Measurements from ENCODE around the gene UNK. TPM values are rescaled to one million over a fixed set of nuclear protein-coding genes. Genes with fewer than 3 reads are reported as not detected.

The UNK gene
- total RNA-seq, 1 experiment from 2014 or later: 35.4 TPM

GRCh38 chr17:75855310-75856061 lies 70.9 kb downstream of the UNK start, which contains the start of gene WBP2 (continued):
- TF ChIP-seq CTCF (IDR thresholded peaks at IDR 0.05) (no peak), ZNF532 (CRISPR knock-in tag; IDR thresholded peaks at IDR 0.05; ENCODE audit: borderline replicate concordance) (no peak), MLX (CRISPR knock-in tag; IDR thresholded peaks at IDR 0.05) (no peak), HMGA2 (CRISPR knock-in tag; IDR thresholded peaks at IDR 0.05) (0 out of 2 replicates have a peak, but pooled peaks have one; percentile 8), E2F1 (CRISPR knock-in tag; IDR thresholded peaks at IDR 0.05) (no peak), NFYB (CRISPR knock-in tag; conservative IDR thresholded peaks at IDR 0.05; ENCODE audit: low read depth) (peak; percentile 74), FOXP4 (CRISPR knock-in tag; IDR thresholded peaks at IDR 0.05) (peak; percentile 67; the same call in 1 of the 2 replicates), ELF4 (CRISPR knock-in tag; IDR thresholded peaks at IDR 0.05; ENCODE audit: low read depth) (no peak), ZNF416 (CRISPR knock-in tag; IDR thresholded peaks at IDR 0.05) (no peak), ZMAT4 (CRISPR knock-in tag; IDR thresholded peaks at IDR 0.05) (no peak), FOXP1 (CRISPR knock-in tag; IDR thresholded peaks at IDR 0.05; ENCODE audit: borderline replicate concordance) (peak; percentile 73), TEAD1 (CRISPR knock-in tag; IDR thresholded peaks at IDR 0.05) (peak; percentile 64; the same call in 1 of the 2 replicates), GTF2I (CRISPR knock-in tag; conservative IDR thresholded peaks at IDR 0.05) (no peak), CREB1 (CRISPR knock-in tag; IDR thresholded peaks at IDR 0.05) (no peak), PREB (CRISPR knock-in tag; IDR thresholded peaks at IDR 0.05; ENCODE audit: borderline replicate concordance) (no peak), E2F4 (CRISPR knock-in tag; IDR thresholded peaks at IDR 0.05; ENCODE audit: borderline replicate concordance, low read depth) (no peak), ATF1 (CRISPR knock-in tag; IDR thresholded peaks at IDR 0.05) (no peak), GABPB1 (CRISPR knock-in tag; IDR thresholded peaks at IDR 0.05) (no peak), ZNF512 (CRISPR knock-in tag; IDR thresholded peaks at IDR 0.05; ENCODE audit: borderline replicate concordance) (no peak), USF1 (CRISPR knock-in tag; IDR thresholded peaks at IDR 0.05) (peak; percentile 96)

Data from WTC11 (cell line).